Tibial artery (tissue), 4 donors: ENCODE measurements around the gene CCZ1.
A peak's percentile ranks its signal among the peaks of the same experiment; 100 is the strongest.
"Not testable (repeated sequence)": the region's sequence is repeated elsewhere in the genome, so short reads cannot be mapped to it uniquely, and the experiment has no call there.

Experiments used
- DNase-seq, 2 donors: peaks; one replicate each; pipeline ENCODE4 v3.0.0-alpha.2; 2019
- H3K27ac ChIP-seq, 2 donors: fragments of 200-600 bp; sonication (generic) in 1 of 2; 1 replicate in 1 of 2; 2 replicates in 1 of 2; pipeline ENCODE4 v1.5.1; 2018 to 2019; ENCODE audit warnings: mild to moderate bottlenecking in 1 of 2
- H3K27me3 ChIP-seq, 2 donors: fragments of 200-600 bp; sonication (generic) in 1 of 2; one replicate each; pipeline versions ENCODE4 v1.5.1 to v1.6.0; 2016 to 2019
- H3K36me3 ChIP-seq, 3 donors: fragments of 200-600 bp; sonication (generic) in 2 of 3; one replicate each; pipeline ENCODE4 v1.5.1; 2016 to 2019; ENCODE audit warnings: mild to moderate bottlenecking in 2 of 3
- H3K4me1 ChIP-seq, 4 donors: fragments of 200-600 bp; sonication (generic) in 2 of 4; 1 replicate in 3 of 4; 2 replicates in 1 of 4; pipeline ENCODE4 v1.5.1; 2016 to 2019
- H3K4me3 ChIP-seq, 2 donors: fragments of 200-600 bp; sonication (generic) in 1 of 2; 1 replicate in 1 of 2; 2 replicates in 1 of 2; pipeline ENCODE4 v1.5.1; 2018 to 2019; ENCODE audit warnings: mild to moderate bottlenecking in 2 of 2
- H3K9me3 ChIP-seq, 3 donors: fragments of 200-600 bp; sonication (generic) in 1 of 3; one replicate each; pipeline ENCODE4 v1.5.1; 2016 to 2019
- CTCF ChIP-seq, 2 experiments: fragments of 200-600 bp in 1 of 2; fragments of 450-650 bp in 1 of 2; IDR thresholded peaks; one replicate each; pipeline ENCODE4 v1.5.1; 2017 to 2019; ENCODE audit warnings: antibody characterized with exemption in 2 of 2, mild to moderate bottlenecking in 1 of 2, moderate library complexity in 1 of 2
- intact Hi-C: fragments of 100-400 bp; cut with DNase I; formaldehyde crosslinking; loops from one replicate; pipeline ENCODE4 v1.15.0; 2023; ENCODE audit warnings: low total_unique reads

CCZ1 gene

GRCh38 chr7:5892498-5892897 lies 6.0 kb upstream of the CCZ1 start:
- H3K36me3 ChIP-seq: no peaks in the 10 kb centered on the region
- no peaks in the 10 kb centered on the region for H3K9me3 ChIP-seq
- no peaks in the 10 kb centered on the region for H3K27me3 ChIP-seq
- intact Hi-C loops: no loop called here
- no peak overlapping the region for H3K27ac ChIP-seq
- DNase-seq: no peak
- TF ChIP-seq CTCF (IDR thresholded peaks at IDR 0.05): no peak
- peaks cover 0 to 7% (median 0%) of the 10 kb centered on the region in 4 donors for H3K4me1 ChIP-seq
- H3K4me3 ChIP-seq: no peak overlapping the region

DNA sequence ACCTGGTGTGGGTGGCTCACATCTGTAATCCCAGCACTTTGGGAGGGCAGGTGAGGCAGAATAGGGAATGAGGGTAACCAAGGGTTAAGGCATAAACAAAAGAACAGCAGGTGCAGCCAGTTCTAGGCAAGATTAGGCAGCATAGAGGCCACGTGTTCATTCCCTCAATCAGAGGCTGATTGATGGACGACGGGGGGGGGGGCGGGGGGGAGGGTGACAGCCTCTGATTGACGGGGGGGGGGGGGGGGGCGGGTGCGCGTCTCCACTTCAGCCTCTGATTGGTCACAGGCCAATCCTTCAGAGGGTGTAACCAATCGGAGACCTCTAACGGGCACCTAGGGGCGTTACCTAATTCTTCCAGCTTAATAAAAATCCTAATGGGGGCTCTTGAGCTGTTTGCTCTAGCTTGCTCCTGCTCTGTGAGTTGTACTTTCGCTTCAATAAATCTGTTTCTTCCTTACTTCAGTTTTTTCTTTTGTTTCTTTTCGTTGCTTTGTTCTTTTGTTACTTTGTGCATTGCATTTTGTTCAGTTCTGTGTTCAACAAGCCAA lies 1.1 kb upstream of the CCZ1 start:
- intact Hi-C loops, DNase-seq: not testable (repeated sequence)

DNA sequence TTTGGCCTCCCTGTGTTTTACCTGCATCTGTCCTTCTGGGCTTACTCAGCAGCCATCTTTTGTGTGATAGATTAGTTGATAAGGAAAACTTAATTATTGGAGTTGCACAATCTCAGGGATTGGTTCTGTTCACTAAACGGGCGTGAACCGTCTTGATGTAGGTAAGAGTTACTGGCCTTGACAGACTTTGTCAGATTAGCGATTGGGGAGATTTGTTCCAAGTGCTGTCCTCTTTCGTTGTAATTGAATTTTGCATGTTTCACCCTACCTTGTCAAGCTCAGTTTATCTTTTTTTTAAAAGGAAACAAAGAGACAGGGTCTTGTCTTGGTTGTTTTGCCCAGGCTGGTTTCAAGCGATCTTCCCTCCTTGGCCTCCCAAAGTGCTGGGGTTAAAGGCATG lies 4.5 kb downstream of the CCZ1 start:
- peaks cover 7 to 34% (median 10%) of the 10 kb centered on the region in 3 donors for H3K36me3 ChIP-seq
- H3K4me3 ChIP-seq, H3K4me1 ChIP-seq, DNase-seq, H3K9me3 ChIP-seq, H3K27me3 ChIP-seq, intact Hi-C loops, H3K27ac ChIP-seq: not testable (repeated sequence)

More for the DNA sequence above, 1.1 kb upstream of the CCZ1 start:
- not testable (repeated sequence) for H3K9me3 ChIP-seq, H3K27me3 ChIP-seq, H3K4me3 ChIP-seq, H3K36me3 ChIP-seq, H3K27ac ChIP-seq
- peaks cover 0 to 12% (median 0%) of the 10 kb centered on the region in 4 donors for H3K4me1 ChIP-seq

DNA sequence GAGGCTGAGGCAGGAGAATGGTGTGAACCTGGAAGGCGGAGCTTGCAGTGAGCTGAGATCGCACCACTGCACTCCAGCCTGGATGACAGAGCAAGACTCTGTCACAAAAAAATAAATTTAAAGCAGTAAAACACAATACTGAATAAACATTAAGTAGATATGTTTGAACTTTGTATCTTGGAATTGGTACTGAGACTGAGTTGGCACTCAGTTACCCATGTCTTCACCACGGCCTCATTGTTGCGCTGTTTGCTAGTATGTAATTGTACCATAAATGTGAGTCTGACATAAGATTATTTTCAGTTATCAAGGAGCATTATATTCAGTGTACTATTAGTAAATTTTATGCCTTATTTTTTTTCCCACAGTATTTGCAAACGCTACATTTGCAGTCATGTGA lies 6.2 kb downstream of the CCZ1 start:
- intact Hi-C loops, H3K27me3 ChIP-seq, H3K27ac ChIP-seq, DNase-seq, H3K4me3 ChIP-seq, H3K4me1 ChIP-seq, H3K9me3 ChIP-seq: not testable (repeated sequence)
- peaks cover 7 to 34% (median 10%) of the 10 kb centered on the region in 3 donors for H3K36me3 ChIP-seq

GRCh38 chr7:5908835-5909234 lies 10.3 kb downstream of the CCZ1 start:
- intact Hi-C loops: not testable (repeated sequence)
- peaks cover 10 to 43% (median 16%) of the 10 kb centered on the region in 3 donors for H3K36me3 ChIP-seq

DNA sequence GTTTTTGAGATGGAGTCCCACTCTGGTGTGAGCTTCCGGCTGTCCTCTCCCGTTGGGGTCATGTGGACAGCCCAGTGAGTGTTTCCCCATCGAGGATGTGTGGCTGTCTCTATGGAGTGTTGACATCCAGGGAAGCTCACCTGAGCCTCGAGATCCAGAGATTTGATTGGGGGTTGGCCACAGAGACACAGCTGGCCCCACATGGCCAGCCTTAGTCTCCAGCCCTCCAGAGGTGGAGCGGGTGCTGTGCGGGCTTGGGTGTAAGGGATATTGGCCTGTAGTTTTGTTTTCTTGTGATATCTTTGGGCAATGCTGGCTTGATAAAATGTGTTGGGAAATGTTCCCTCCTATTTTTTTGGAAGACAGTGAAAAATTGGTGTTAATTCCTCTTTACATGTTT lies 18.0 kb downstream of the CCZ1 start:
- peaks cover 0 to 12% (median under 1%) of the 10 kb centered on the region in 3 donors for H3K36me3 ChIP-seq

More at GRCh38 chr7:5908835-5909234, 10.3 kb downstream of the CCZ1 start:
- not testable (repeated sequence) for H3K4me3 ChIP-seq, H3K27ac ChIP-seq, H3K4me1 ChIP-seq, H3K9me3 ChIP-seq, DNase-seq, H3K27me3 ChIP-seq

GRCh38 chr7:5924180-5924579 lies 25.6 kb downstream of the CCZ1 start:
- DNase-seq, H3K27me3 ChIP-seq, intact Hi-C loops, H3K9me3 ChIP-seq, H3K36me3 ChIP-seq, H3K4me1 ChIP-seq, H3K4me3 ChIP-seq, H3K27ac ChIP-seq: not testable (repeated sequence)

More for the DNA sequence above, 18.0 kb downstream of the CCZ1 start:
- DNase-seq, H3K9me3 ChIP-seq, H3K27me3 ChIP-seq, intact Hi-C loops, H3K4me3 ChIP-seq, H3K4me1 ChIP-seq, H3K27ac ChIP-seq: not testable (repeated sequence)

- intact Hi-C loops, H3K27me3 ChIP-seq, H3K27ac ChIP-seq, H3K9me3 ChIP-seq, H3K36me3 ChIP-seq, DNase-seq, H3K4me3 ChIP-seq, H3K4me1 ChIP-seq: not testable (repeated sequence)
Measured at GRCh38 chr7:5924630-5925029, 26.1 kb downstream of the CCZ1 start.

DNA sequence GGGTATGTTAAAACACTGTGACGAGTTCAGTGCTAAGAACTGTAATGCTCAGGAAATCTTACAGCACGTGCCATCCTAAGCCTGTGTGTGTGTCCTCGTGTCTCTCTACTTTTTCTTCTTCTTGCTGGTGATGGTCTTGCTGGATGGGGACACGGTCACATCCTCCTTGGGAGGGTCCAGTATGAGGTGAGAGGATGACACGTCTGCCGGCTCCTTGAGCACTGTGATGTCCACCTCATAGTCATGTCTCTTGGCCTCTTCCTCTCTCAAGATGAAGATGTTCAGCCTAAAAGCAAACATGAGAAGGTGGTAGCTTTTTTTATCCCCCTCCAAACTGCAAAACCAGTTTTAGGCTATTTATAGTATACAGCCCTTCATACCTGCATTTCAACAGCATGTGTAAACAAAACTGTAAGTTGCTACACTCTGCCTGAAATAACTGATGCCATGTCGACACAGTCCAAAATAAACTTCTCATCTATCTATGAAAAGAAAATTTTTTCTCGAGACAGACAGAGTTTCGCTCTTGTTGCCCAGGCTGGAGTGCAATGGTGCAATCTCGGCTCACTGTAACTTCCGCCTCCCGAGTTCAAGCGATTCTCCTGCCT lies 27.8 kb downstream of the CCZ1 start:
- H3K9me3 ChIP-seq, DNase-seq, H3K36me3 ChIP-seq, H3K4me1 ChIP-seq, H3K27me3 ChIP-seq, intact Hi-C loops, H3K27ac ChIP-seq, H3K4me3 ChIP-seq: not testable (repeated sequence)

DNA sequence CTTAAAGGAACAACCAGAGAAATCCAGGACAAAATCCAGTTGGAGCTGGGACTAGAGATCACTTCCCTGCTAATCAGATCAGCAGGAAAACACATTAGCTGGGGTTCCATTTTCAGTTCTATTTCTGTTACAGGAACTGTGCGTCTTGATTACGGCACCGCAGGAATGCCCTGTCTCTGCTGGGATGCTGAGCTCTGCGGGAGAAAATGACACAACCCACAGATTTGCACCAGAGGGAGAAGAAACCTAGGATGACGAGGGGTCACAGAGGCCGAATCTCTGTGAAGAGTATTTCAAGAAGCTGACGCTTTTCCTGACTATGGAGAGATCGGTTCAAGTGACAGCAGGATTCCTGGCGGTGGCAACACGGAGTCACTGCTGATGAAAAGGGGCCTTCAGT lies 31.8 kb downstream of the CCZ1 start:
- H3K4me1 ChIP-seq, H3K27ac ChIP-seq, H3K27me3 ChIP-seq, DNase-seq, H3K36me3 ChIP-seq, intact Hi-C loops, H3K4me3 ChIP-seq, H3K9me3 ChIP-seq: not testable (repeated sequence)

DNA sequence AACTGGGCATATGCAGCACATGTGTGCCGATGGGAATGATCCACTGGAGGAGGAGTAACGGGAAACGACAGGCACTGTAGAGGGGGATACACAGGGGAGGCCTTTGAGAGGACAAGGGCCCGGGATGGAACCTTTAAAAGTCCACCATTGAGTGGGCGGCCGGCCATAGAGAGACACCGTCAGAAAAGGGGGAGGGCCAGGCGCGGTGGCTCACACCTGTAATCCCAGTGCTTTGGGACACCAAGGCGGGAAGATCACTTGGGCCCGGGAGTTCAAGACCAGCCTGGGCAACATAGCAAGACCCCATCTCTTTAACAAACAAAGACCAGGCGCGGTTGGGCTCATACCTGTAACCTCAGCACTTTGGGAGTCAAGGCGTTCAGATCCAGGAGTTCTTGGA lies 32.7 kb downstream of the CCZ1 start:
- H3K27me3 ChIP-seq, H3K4me1 ChIP-seq, H3K9me3 ChIP-seq, H3K36me3 ChIP-seq, H3K27ac ChIP-seq, H3K4me3 ChIP-seq, intact Hi-C loops: not testable (repeated sequence)
- peak in 1 of 2 donors; percentile 20 for DNase-seq

DNA sequence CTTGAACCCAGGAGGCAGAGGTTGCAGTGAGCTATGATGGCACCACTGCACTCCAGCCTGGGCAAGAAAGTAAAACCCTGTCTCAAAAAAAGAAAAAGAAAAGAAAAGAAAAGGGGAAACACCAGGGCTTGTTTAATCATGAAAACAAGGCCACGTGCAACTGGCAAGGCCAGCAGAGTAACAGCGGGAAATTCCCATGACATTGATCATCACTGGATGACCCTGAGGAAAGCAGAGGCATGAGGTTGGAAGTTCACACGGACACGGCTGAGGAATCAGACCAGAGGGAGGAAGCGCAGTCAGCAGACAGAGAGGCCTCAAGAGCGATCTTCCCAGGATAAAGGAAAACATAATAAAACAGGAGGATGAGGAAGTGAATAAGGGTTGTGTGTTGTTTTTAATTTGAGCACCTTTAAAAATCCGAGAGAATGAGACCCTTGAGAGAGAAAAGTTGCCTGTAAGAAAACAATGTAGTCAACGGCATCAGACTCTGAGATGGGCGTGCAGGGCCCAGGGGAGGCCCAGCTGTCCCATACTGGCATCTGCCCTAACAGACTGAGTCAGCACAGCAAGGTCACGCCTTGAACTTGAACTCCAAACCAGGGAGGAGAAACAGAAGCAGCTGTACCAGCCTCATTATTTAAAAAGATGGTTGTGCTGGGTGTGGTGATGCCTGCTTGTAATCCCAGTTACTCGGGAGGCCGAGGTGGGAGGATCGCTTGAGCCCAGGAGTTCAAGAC lies 33.5 kb downstream of the CCZ1 start:
- intact Hi-C loops, H3K4me3 ChIP-seq, H3K27ac ChIP-seq, DNase-seq, H3K4me1 ChIP-seq, H3K36me3 ChIP-seq, H3K27me3 ChIP-seq, H3K9me3 ChIP-seq: not testable (repeated sequence)

DNA sequence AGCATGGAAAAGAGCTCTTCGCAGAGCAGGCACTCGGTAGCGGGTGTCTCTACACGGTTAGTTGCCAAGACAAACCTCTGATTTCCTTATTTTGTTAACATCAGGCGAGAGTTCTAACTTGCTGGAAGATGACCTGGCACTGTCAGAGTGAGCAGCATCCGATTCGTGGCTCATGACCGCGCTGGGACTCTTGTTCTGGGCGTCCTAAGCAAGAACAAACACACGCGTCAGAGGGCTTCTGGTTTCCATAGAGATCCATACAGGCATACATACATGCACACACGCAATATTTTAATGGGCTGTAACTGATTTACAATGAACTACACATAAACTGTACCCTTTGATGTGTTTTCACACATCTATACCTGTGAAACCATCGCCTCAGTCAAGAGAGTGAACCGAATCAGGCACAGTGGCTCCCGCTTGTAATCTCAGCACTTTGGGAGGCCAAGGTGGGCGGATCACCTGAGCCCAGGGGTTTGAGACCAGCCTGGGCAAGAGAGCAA lies 36.5 kb downstream of the CCZ1 start:
- H3K27me3 ChIP-seq, H3K9me3 ChIP-seq, DNase-seq, intact Hi-C loops, H3K4me1 ChIP-seq, H3K36me3 ChIP-seq, H3K4me3 ChIP-seq, H3K27ac ChIP-seq: not testable (repeated sequence)
